A673 (cell line): ENCODE measurements around the gene TIMM17B.

Source experiments
- EZH2 ChIP-seq: fragments of 200-600 bp; sonication (generic); IDR thresholded peaks from 2 replicates; pipeline ENCODE4 v1.6.1; 2017; ENCODE audit warnings: borderline replicate concordance, low read depth, mild to moderate bottlenecking, mixed read lengths, antibody characterized with exemption, low read length; ENCODE audit not compliant: poor library complexity, severe bottlenecking
- TF ChIP-seq, protein P1 (sequence below): fragments of 300-800, 200-600 bp; sonication (generic); conservative IDR thresholded peaks from 2 replicates; pipeline ENCODE4 v1.5.1; 2017; ENCODE audit warnings: low read depth, mild to moderate bottlenecking, antibody characterized with exemption, low read length, moderate library complexity, mixed read lengths

DNA sequence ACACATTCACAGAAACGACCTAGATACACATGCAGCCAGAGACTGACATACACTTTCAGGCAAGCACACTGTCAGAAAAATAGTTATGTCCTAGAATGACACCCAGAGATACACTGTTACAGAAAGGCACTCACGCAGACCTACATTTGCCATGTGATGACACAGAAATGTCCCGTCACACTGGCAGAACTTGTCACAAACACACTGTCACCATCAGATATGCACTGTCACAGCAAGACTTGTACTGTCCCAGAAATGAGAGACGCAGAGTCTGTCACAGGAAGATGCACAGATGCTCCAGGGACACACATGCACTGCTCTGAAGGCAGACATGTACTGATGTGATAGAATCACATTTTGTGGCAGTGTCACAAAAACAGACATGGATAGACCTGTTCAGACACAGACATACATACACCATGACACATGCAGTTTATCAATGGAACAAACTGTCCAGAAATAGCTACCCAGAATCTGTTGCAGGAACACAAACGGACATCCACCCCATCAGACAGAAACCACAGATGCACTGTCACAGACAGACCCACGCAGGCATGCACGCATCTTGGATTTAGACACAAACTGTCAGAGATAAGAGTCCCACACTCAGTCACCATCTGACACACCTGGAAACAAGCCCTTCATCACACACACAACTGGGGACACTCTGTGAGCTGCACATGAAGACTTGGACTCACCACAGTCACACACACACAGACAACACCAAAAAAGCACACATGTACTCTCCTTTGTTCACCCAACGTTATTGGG lies 22.6 kb upstream of the TIMM17B start:
- TF ChIP-seq, protein P1, sequence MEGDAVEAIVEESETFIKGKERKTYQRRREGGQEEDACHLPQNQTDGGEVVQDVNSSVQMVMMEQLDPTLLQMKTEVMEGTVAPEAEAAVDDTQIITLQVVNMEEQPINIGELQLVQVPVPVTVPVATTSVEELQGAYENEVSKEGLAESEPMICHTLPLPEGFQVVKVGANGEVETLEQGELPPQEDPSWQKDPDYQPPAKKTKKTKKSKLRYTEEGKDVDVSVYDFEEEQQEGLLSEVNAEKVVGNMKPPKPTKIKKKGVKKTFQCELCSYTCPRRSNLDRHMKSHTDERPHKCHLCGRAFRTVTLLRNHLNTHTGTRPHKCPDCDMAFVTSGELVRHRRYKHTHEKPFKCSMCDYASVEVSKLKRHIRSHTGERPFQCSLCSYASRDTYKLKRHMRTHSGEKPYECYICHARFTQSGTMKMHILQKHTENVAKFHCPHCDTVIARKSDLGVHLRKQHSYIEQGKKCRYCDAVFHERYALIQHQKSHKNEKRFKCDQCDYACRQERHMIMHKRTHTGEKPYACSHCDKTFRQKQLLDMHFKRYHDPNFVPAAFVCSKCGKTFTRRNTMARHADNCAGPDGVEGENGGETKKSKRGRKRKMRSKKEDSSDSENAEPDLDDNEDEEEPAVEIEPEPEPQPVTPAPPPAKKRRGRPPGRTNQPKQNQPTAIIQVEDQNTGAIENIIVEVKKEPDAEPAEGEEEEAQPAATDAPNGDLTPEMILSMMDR: no peak
- no peak for TF ChIP-seq EZH2
